GM21447 (cell line): ENCODE data around the gene RPL31.
"Not testable (repeated sequence)": the region's sequence is repeated elsewhere in the genome, so short reads cannot be mapped to it uniquely, and the experiment has no call there.

ENCODE experiments used
- ATAC-seq: cut with Tn5 transposase; IDR thresholded peaks from one replicate; pipeline ENCODE4 v1.9.1; 2021; ENCODE audit not compliant: unreplicated experiment

Gene RPL31

DNA sequence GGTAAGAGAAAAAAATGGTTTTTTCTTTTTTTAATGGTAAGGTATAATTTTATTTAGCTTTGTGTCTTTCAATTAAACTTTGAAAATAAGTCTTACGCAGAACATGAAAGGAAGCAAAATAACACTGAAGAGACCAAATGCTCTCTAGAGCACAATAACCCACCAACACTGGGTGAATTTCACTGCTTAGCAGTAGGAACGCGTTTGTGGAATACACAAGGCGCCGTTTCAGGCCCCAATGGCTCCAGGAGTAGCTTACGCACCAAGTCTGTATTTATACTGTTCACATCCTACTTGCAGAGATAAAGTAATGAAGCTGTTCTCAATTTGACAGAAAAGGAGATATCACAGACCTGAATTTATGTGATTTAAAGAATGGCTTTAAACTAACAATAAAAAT is 23.5 kb downstream of the RPL31 start:
- ATAC-seq, result no peak

- no peak for ATAC-seq
Observed at GRCh38 chr2:101026253-101026701, 24.2 kb downstream of the RPL31 start.

DNA sequence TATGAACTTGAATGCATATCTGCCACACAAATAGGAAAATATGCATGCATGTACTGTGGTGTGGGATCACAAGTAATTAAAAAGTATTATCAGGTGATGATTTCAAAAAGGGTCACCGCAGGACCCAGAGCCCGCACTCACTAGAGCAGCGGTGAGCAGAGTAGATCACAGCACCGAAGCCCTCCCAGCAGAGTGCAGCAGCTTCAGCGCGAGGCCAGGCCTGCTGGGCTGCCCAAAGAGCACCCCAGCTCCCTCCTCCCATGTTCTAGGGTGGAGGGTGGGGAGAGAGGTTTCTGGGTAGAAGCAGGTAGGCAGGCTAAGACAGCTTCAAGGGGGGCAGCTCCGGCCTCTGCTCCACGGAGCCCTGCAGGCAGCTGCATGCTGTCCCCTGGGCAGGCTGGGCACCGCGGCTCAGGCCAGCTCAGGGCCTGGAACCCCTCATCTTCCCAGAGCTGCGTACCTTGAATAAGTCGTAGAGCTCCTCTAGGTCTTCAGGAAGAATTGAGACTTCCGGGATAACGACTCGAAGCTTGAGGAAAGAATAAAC is 24.9 kb downstream of the RPL31 start:
- ATAC-seq, result no peak

DNA sequence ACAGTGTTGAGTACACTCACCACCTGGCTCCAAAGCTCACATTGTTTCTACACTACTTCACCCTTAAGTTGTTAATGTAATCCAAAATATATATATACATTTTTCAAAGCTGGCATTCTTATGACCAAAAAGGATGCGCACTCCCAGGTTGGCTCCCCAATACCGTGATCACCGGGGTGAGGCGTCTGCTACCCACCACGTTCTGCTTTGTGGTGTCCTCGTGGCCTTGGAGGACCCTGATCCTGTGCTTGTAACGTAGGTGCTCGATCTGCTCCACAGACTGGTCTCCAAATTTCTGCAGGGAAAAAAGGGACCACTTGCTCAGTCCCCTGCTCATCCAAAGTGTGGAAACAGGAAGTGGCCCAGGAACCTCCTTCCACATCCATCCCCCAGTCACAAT is 25.8 kb downstream of the RPL31 start:
- no peak for ATAC-seq

DNA sequence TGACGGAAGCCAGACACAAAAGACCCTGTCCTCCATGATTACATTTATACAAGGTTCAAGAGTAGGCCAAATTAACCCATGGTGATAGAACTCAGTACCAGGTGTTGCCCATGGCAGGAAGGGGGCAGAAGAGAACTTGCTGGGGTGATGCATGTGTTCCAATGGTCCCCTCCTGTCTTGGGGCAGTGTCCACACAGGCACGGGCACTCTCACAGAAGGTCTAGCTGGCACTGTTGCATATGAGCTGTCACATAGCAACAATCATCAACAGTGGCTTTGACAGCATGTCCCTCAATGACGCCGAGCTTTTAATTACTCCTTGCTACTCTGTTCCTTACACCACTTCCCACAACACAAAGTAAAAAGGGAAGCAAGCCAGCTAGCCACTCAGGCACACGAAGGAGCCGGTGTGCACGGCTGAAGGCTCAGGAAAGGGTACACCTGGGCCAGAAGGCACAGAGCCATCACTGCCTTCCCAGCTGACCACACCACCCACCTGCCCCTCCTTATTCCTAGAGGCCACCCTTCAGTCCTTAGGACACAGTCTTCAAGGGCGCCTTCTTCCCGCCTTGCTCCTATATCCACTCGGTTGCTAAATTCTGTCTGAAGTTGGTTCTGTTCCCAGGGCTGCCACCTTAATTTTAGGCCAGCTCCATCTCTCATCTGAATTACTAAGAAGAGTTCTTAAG is 28.9 kb downstream of the RPL31 start:
- ATAC-seq, result no peak

- no peak for ATAC-seq
Observed at GRCh38 chr2:101032084-101032776, 30.1 kb downstream of the RPL31 start.

DNA sequence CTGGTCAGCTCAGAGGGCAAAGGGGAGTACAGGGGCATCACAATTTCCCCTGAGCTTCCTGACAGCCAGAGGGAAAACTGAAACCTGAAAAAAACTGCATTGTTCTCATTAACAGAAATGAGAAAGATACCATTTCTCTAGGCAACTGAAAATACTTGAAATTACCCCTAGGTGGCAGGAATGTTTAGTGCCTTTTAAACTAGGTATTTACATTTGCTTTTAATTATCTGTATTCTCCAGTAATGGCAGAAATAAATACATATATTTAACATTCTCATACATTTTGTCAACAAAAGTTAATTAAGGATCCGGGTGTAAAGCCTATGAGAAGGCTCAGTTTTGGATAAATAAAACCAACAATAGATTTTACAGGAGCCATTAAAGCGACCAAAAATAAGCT is 34.5 kb downstream of the RPL31 start:
- no peak for ATAC-seq

DNA sequence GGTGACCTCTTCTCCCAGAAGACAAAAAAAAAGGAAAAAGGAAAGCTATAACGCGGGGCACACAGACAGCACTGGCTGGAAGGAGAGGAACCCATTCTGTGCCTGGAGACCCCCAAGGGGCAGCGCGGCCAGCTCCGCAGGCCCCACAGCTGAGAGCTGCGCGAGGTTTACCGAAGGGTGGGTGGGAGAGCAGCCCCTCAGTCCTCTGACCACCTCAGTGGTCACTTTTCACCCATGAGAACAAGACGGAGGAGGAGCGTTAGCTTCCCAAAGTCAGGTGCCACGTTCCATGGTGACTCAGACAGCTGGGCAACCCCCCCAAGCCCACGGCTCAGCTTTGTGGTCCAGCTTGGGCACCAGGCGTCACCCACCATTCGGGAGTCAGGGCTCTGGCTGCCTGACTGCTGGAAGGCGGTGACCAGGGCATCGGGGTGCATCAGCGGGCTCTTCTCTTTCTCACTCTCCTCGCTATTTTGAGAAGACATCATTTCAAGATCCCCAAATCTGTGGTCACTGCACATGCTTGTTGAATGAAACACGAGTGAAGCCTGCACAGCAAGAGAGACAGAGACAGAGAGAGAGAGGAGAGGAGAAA is 35.2 kb downstream of the RPL31 start:
- no peak for ATAC-seq

DNA sequence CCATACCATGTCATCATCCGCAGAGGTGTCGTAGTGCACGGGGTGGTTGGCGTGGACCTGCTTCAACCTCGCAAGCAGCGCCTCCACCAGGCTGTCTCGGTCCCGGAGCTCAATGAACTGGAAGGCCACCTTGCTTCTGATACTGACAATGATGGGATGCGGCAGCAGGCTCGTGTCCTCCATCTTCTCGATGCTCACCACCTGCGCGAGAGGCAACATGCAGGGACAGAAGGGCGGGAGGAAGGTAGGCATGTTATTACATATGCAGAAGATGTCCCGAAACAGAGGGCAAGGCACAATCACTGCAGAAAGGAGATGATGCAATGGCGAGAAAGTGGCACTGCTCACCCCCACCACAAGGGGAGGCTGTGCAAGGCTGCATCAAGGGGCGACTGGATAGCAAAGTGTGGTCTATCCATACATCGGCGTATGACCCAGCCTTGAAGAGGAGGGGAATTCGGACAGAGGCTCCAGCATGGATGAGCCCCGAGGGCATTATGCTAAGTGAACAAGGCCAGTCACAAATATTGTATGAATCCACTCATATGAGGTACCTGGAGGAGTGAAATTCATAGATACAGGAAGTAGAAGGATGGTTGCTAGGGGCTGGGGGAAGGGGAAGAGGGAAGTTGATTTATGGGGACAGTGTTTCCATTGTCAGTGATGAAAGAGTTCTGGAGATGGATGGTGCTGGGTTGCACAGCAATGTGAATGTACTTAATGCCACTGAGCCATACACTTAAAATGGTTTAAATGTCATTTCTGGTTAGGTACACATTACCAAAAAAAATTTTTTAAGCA is 36.6 kb downstream of the RPL31 start:
- no peak for ATAC-seq

DNA sequence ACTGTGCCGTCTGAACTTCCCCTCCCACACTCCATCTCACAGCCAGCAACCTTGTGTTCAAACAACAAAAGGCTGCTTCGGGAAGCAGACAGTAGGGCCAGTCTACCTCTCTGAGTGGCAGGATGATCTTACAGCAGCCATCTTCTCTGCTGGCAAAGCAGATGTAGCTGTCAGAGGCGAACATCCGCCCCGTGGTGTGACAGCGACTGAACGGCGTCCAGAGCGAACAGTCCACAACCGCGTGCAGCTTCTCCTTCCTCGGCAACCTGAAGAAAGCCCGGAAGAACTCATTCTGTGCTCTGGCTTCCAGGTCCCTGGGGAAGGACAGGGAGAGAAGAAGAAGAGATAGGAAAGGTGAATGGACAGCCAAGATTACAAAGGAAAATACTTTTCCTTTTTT is 38.0 kb downstream of the RPL31 start:
- no peak for ATAC-seq

DNA sequence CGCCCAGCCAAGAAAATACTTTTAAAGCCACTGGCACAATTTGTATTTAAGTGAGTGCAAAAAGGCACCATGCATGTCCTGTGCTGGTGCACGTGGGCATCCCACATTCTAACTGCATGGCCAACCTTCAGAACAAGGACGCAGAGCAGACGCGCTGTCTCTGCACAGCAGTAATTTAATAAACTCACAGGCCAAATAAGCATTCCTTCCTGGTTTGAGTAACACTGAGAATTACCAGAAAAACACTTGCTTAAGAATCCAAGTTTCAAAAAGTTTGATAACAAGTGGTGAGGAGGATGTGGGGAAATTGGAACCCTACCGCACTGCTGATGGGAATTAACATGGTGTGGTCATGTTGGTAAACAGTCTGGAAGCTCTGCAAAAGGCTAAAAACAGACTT is 38.7 kb downstream of the RPL31 start:
- no peak for ATAC-seq

DNA sequence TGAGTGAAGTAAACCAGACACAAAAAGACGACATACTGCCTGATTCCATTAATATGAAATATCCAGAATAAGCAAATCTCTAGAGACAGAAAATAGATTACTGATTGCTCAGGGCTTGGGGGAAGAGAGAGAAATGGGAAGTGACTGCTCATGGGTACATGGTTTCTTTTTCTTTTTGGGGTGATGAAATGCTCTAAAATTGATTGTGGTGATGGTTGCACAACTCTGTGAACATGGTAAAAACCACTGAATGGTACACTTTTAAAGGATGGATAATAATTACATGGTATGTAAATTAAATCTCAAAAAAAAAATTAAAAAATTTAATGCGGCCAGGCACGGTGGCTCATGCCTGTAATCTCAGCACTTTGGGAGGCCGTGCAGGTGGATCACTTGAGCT is 39.3 kb downstream of the RPL31 start:
- no peak for ATAC-seq

- no peak for ATAC-seq
Observed at GRCh38 chr2:101045330-101045729, 43.2 kb downstream of the RPL31 start.

DNA sequence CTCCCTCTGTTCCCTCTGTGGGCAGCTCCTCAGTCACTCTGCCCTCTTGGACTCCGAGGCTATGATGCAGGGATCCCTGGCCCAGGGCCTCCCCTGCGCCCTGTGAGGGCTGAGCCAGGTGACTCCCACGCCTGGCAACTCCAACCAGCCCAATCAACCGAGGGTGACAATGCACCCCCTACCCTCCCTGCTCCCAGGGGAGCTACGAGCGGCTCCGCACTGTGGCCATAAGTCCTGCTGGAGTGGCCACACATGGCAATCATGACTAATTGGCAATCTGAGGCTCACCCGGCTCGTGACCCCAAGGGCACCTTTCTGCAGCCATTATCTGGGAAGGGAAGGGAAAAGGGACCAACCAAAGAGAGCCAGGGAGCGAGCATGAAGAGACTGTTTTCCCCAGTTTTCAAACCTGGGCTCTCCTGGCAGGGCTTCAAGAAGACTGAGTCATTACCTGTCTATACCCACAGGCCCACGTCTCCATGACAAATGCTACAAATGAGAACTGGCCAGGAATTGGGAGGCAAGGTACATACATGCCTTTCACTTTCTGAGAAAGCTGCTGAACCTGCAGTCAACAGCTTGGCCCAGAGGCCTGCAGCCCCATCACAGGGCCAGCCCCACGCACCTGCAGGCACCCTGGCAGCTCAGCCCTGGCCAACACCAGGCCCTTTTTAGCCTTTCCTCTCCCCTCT is 45.1 kb downstream of the RPL31 start:
- no peak for ATAC-seq

DNA sequence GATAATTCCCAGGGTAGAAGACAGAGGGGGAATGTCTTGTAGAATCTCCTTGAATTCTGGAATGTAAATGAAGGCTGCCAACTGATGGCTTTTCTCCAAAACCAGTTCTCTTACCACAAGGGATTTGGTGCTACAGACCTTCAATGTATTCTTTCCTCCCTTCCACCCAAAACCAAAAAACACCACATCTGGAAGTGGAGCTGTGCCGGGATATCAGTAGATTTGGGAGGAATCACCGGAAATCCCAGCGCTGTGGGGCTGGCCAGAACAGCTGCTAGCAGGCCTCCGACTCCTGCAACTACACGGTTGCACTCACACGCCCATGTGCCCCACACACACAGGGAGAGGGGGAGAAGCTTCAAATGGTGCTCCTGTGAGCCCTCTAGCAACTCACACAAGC is 45.7 kb downstream of the RPL31 start:
- no peak for ATAC-seq

DNA sequence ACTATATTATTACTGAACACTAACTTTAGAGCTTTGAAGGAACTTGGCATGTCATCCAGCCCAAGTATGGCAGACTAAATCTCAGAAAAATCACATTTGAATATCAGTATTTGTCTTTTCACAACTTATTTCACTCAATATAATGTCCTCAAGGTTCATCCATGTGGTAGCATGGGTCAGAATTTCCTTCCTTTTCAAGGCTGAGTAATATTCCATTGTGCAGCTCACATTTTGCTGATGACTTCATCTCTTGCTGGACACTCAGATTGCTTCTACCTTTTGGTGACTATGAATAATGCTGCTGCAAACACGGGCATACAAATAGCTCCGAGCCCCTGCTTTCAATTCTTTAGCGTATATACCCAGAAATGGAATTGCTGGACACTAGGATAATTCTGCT is 46.7 kb downstream of the RPL31 start:
- no peak for ATAC-seq

DNA sequence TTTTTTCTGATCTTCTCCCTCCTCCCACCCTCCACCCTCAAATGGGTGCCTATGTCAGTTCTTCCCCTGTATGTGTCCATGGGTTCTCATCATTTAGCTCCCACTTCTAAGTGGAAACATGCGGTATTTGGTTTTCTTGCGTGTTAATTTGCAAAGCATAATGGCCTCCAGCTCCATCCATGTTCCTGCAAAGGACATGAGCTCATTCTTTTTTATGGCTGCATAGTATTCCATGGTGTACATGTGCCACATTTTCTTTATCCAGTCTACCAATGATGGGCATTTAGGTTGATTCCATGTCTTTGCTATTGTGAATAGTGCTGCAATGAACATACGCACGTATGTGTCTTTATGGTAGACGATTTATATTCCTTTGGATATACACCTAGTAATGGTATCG is 48.8 kb downstream of the RPL31 start:
- not testable (repeated sequence) for ATAC-seq

DNA sequence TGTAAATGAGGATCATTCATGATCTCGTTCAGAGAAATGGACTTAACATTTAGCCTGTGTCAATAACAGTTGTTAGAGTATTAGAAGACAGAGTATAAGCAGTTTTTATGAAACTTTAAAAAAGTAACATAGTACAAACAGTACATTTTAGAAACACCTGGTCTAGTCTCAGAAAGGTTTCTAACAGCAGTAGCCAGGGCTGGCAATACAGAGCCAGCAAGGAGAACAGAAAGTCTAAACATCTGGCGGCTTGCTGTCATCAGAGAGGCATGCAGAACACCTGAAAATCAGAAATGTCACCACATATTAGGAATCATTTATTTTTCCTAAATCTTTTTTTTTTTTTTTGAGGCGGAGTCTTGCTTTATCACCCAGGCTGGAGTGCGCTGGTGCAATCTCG is 50.1 kb downstream of the RPL31 start:
- no peak for ATAC-seq

GRCh38 chr2:101053117-101053516 is 51.0 kb downstream of the RPL31 start:
- no peak for ATAC-seq
